HG03521 (cell line): ENCODE measurements around the gene RNU1-3.
"Not testable (repeated sequence)": the region's sequence is repeated elsewhere in the genome, so short reads cannot be mapped to it uniquely, and the experiment has no call there.

ENCODE experiments used
- ATAC-seq: cut with Tn5 transposase; IDR thresholded peaks from one replicate; pipeline ENCODE4 v1.9.1; 2021; ENCODE audit warnings: mild to moderate bottlenecking, moderate library complexity; ENCODE audit not compliant: unreplicated experiment

Gene RNU1-3

DNA sequence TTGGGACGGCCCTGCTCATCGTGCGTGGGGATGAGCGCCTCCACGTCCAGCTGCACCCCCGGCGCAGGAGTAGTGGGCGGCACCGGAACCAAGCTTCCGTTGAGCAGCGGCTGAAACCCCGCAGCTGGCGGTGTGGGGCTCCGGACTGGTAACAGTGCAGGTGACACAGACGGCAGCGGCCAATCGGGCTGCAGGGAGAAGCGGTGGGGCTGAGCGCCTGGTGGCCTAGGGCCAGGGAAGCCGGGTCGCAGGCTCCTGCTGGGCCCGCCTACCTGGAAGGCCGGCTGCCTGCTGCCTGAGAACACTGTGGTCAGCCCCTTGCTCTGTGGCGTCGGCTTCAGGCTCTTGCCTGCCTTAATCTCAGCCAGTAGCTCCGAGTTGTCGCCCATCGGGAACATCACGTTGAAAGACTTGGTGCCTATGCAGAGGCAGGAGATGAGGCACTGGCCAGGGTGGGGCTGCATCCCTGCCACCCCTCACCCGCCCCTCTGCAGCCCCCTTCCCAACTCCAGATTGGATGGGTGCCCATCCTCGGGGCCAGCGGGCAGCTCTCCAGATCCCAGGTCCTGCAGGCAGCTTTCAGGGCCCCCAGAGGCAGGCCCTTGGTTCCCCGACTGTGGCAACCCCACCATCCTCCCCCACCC is 29.9 kb upstream of the RNU1-3 start:
- not testable (repeated sequence) for ATAC-seq

- ATAC-seq: not testable (repeated sequence)
Measured at GRCh38 chr1:16694308-16694702, 27.6 kb upstream of the RNU1-3 start.

- ATAC-seq: not testable (repeated sequence)
Measured at GRCh38 chr1:16693449-16694307, 26.9 kb upstream of the RNU1-3 start.

DNA sequence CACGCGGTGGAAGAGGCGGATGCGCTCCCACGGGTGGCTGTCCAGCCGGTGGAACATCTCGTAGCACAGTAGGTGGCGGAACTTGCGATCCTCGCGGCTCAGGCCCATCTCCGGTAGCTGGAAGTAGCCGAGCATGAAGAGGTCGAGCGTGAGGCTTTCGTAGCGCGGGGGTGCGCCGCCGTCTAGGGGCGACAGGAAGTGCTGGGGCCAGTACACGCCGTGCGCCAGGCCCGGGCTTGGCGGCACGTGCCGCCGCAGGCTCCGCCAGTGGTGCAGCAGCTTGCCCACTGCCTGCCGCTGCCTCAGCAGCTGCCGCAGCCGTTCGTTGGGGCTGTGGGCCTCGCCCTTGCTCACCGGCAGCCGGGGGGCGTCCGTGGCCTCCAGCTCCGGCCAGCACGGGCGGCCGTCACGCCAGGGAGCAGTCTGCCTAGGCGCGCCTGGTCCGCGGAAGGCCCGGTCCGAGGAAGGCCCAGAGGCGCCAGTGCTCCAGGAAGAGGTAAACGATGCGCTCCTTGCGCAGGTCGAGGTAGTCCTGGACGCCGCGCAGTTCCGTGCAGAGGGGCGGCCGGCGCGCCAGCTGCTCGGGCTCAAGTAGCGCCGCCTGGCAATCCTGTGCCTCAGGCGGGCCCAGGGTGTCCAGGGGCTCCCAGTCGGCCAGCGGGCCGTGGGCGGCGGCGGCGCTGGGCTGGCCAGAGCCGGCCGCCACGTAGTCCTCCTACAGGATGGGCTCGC is 26.1 kb upstream of the RNU1-3 start:
- not testable (repeated sequence) for ATAC-seq

- ATAC-seq: not testable (repeated sequence)
Measured at GRCh38 chr1:16692283-16692682, 25.5 kb upstream of the RNU1-3 start.

GRCh38 chr1:16690971-16691682 is 24.4 kb upstream of the RNU1-3 start:
- not testable (repeated sequence) for ATAC-seq

GRCh38 chr1:16687132-16687800 is 20.5 kb upstream of the RNU1-3 start:
- ATAC-seq: not testable (repeated sequence)

- not testable (repeated sequence) for ATAC-seq
Measured at GRCh38 chr1:16685445-16686371, 19.0 kb upstream of the RNU1-3 start.

DNA sequence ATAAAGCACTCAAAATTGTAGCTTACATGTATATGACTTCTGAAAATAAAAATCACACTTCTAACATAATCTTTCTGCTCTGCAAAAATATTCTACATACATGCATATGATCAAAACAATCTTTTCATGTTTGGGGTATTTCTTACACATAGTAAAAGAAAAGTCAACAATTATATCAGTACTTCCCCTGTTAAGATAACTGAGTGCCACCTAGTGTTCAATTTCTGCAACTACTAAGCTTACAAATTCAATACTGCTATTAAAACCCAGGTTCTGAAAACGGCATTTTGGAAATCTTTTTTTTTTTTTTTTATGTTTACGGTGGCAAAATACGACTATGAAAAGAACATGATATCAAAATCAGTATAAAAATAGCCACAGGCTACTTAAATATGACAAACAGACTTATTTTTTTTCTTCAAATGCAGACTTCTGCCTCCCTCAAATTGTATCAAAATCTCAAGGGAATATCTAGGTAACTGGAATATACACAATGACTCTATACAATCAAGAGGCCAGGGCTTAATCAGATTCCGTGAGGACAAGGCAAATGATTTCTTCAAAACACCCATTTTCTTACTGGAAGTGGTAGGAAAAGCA is 18.1 kb upstream of the RNU1-3 start:
- ATAC-seq: not testable (repeated sequence)

DNA sequence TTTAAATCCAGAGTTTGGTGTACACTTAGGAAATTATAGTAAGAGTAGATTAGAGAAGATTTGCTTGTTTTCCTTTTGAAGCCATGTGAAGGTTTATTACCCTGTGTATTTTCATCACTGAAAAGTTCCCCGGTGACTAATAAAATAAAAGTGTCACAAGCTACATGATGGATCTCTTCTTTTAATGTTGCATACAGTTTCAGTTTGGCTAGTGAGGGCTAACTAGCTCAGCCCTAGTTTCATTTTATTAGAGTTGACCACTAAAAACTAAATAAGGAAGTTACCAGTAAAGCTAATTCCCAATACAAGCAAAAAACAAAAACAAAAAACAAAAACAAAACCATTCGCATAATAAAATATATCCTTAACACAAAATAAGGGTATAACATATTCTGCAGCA is 17.4 kb upstream of the RNU1-3 start:
- ATAC-seq: not testable (repeated sequence)

GRCh38 chr1:16682803-16683202 is 16.1 kb upstream of the RNU1-3 start:
- ATAC-seq: not testable (repeated sequence)

DNA sequence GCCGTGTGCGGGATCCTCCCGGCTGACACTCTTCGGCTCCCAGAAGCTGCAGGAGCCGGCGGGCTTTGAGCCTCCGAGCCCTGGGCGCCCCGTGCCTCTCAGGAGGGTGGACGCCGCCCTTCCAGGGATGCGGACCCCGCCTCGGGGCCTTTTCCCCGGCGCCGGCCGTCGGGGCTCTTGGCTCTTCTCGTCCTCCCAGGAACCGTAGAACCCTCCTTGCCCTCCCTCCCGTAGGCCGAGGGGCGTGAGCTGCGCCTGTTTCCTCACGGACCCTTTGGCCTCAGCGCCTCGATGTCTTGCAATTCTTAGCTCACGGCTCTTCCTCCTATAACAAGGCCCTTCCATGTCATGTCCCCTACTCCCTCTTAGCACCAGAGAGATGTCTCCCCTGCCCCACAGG is 13.6 kb upstream of the RNU1-3 start:
- not testable (repeated sequence) for ATAC-seq

GRCh38 chr1:16677552-16678431 is 11.0 kb upstream of the RNU1-3 start:
- no peak for ATAC-seq

GRCh38 chr1:16676661-16677523 is 10.1 kb upstream of the RNU1-3 start:
- not testable (repeated sequence) for ATAC-seq

GRCh38 chr1:16675118-16675510 is 8.4 kb upstream of the RNU1-3 start:
- not testable (repeated sequence) for ATAC-seq

DNA sequence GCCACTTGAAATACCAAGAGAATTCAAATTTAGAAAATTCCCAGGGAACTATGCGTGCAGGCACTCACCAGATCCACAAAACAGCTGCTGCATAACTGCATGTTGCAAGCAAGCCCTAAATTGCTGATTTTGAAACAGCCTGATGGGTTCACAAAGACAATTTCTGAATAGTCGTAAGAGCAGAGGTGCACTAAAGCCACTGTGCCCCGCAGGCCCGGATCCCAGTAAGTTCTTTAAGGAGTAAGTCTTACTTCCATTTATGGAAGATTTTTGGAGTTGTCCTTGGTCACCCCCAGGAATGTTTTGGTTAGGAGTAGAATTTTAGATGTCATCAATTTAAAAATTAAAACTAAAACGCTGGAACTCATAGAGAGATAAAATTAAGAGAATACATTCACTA is 7.2 kb upstream of the RNU1-3 start:
- ATAC-seq: not testable (repeated sequence)

GRCh38 chr1:16665836-16666235 is 912 bp downstream of the RNU1-3 start:
- not testable (repeated sequence) for ATAC-seq
